HG03045 (cell line): ENCODE data around the gene NCAPG2.
"Not testable (repeated sequence)": the region's sequence is repeated elsewhere in the genome, so short reads cannot be mapped to it uniquely, and the experiment has no call there.

Experiments used
- ATAC-seq: cut with Tn5 transposase; IDR thresholded peaks from one replicate; pipeline ENCODE4 v1.9.1; 2021; ENCODE audit warnings: mild to moderate bottlenecking, moderate library complexity; ENCODE audit not compliant: unreplicated experiment

The NCAPG2 gene

GRCh38 chr7:158645842-158646241 is 58.8 kb downstream of the NCAPG2 start:
- ATAC-seq, result no peak

- ATAC-seq, result no peak
These were observed 62.5 kb downstream of the NCAPG2 start for GRCh38 chr7:158642149-158642548.

GRCh38 chr7:158638001-158638400 is 66.6 kb downstream of the NCAPG2 start:
- ATAC-seq, result no peak

- ATAC-seq, result no peak
These were observed 71.3 kb downstream of the NCAPG2 start for GRCh38 chr7:158633055-158633956.

GRCh38 chr7:158631574-158632195 is 72.9 kb downstream of the NCAPG2 start:
- no peak for ATAC-seq

- not testable (repeated sequence) for ATAC-seq
These were observed 78.3 kb downstream of the NCAPG2 start for GRCh38 chr7:158626289-158626688.

- ATAC-seq, result no peak
These were observed 81.4 kb downstream of the NCAPG2 start for GRCh38 chr7:158623241-158623640.

- no peak for ATAC-seq
These were observed 83.7 kb downstream of the NCAPG2 start for GRCh38 chr7:158620839-158621441.

- no peak for ATAC-seq
These were observed 84.2 kb downstream of the NCAPG2 start for GRCh38 chr7:158620418-158620817.

GRCh38 chr7:158618745-158619140 is 85.9 kb downstream of the NCAPG2 start:
- ATAC-seq, result no peak

GRCh38 chr7:158617737-158618128 is 86.9 kb downstream of the NCAPG2 start:
- ATAC-seq, result no peak

GRCh38 chr7:158616050-158616449 is 88.6 kb downstream of the NCAPG2 start:
- no peak for ATAC-seq

- ATAC-seq, result no peak
These were observed 89.9 kb downstream of the NCAPG2 start for GRCh38 chr7:158614700-158615099.

- peak; percentile 80 for ATAC-seq
These were observed 91.1 kb downstream of the NCAPG2 start for GRCh38 chr7:158613481-158613880.

- no peak for ATAC-seq
These were observed 92.1 kb downstream of the NCAPG2 start for GRCh38 chr7:158612546-158612945.

- no peak for ATAC-seq
These were observed 93.1 kb downstream of the NCAPG2 start for GRCh38 chr7:158611541-158611940.

- no peak for ATAC-seq
These were observed 95.2 kb downstream of the NCAPG2 start for GRCh38 chr7:158609313-158609974.

GRCh38 chr7:158607563-158607962 is 97.0 kb downstream of the NCAPG2 start:
- ATAC-seq, result no peak

- ATAC-seq, result no peak
These were observed 97.8 kb downstream of the NCAPG2 start for GRCh38 chr7:158606671-158607424.

- no peak for ATAC-seq
These were observed 98.5 kb downstream of the NCAPG2 start for GRCh38 chr7:158606129-158606528.
